ENCODE results near the gene MRTFA. TPM values are rescaled to one million over a fixed set of nuclear protein-coding genes. Genes with fewer than 3 reads are reported as not detected.
A peak's percentile ranks its signal among the peaks of the same experiment; 100 is the strongest.

MRTFA gene
- total RNA-seq, 2 donors from 2014 or later: 38.5 to 58.8 TPM

DNA sequence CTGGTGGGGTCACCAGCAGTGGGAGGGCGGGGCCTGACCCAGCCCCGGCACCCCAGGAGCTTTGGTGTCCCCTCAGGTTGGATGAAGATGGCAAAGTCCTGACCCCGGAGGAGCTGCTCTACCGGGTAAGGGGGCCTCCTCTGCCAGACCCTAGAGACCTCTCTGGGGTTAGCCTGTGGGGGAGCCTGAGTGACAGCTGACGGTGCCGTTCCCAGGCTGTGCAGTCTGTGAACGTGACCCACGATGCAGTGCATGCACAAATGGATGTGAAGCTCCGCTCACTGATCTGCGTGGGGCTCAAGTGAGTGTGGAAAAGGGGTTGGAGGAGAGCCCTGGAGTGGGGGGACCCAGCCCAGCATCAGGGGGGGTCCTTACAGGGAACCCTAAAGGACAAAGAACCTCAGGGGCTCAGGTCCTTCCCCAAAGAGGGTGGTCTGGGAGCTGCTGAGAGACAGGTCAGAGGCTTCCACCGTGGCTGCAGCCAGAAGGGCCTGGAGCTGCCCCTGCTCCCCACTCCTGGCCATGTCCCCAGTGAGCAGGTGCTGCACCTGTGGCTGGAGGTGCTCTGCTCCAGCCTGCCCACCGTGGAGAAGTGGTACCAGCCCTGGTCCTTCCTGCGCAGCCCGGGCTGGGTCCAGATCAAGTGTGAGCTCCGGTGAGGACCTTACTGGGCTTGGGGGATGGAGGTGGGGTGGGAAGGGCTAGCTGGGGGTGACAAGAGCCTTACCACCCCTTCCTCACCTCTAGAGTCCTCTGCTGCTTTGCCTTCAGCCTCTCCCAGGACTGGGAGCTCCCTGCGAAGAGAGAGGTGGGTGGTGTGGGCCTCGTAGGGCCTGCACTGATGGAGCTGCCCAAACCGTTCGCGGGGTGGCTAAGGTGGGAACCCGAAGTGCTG, 227.6 kb downstream of the MRTFA start:
- peaks cover 0 to 17% of the 10 kb centered on the region in 2 donors for H3K36me3 Mint-ChIP-seq
- H3K9me3 Mint-ChIP-seq: no peaks in the 10 kb centered on the region
- H3K27ac Mint-ChIP-seq: peak overlapping the region; percentile 36 to 46

DNA sequence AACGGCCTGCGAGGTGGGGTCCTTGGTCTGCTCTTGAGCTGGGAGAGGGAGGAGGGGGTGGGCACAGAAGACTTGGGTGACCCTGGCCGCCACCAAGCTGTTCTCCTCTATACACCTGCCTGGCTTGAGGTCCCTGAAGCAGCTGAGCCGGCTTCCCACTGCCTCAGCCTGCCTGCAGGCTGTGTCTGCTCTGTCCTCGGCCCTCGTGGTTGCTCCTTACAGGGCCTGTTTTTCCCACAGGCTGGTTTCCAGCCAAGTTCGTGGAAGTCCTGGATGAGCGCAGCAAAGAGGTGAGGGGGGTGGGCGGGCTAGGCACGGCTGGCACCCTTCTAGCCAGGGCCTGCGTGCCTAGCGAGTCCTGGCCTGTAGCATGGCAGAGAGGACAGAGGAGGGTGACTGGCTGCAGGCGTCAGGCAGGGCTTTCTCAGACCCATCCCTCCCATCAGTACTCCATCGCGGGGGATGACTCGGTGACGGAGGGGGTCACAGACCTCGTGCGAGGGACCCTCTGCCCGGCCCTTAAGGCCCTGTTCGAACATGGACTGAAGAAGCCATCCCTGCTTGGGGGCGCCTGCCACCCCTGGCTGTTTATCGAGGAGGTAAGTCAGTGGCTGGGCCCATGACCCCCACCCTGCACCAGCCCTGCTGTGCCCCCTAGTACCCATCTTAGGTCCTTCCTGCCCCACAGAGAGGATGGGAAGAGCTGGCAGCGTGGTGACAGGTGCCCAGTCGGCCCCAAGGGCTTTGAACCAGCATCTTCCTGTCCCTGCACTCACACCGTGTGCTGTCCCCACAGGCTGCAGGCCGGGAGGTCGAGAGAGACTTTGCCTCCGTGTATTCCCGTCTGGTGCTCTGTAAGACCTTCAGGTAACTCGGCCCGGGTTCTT, 228.4 kb downstream of the MRTFA start:
- Mint-ChIP-seq H3K9me3 (no peaks in the 10 kb centered on the region), H3K27ac (peak overlapping the region; percentile 72 to 88)

More for the DNA sequence above, 227.6 kb downstream of the MRTFA start:
- ATAC-seq (no peak), DNase-seq (ENCODE audit: low spot score in 2 of 2) (no peak)

GRCh38 chr22:40407021-40407761, 229.3 kb downstream of the MRTFA start:
- Mint-ChIP-seq H3K27ac (peak overlapping the region; percentile 72 to 88), H3K9me3 (no peaks in the 10 kb centered on the region), H3K36me3 (peaks cover 7 to 24% of the 10 kb centered on the region in 2 donors)
- no peak for DNase-seq (ENCODE audit: low spot score in 2 of 2)
- ATAC-seq: no peak

More for the DNA sequence above, 228.4 kb downstream of the MRTFA start:
- H3K36me3 Mint-ChIP-seq: peaks cover 4 to 26% of the 10 kb centered on the region in 2 donors
- DNase-seq (ENCODE audit: low spot score in 2 of 2) (no peak), ATAC-seq (no peak)

DNA sequence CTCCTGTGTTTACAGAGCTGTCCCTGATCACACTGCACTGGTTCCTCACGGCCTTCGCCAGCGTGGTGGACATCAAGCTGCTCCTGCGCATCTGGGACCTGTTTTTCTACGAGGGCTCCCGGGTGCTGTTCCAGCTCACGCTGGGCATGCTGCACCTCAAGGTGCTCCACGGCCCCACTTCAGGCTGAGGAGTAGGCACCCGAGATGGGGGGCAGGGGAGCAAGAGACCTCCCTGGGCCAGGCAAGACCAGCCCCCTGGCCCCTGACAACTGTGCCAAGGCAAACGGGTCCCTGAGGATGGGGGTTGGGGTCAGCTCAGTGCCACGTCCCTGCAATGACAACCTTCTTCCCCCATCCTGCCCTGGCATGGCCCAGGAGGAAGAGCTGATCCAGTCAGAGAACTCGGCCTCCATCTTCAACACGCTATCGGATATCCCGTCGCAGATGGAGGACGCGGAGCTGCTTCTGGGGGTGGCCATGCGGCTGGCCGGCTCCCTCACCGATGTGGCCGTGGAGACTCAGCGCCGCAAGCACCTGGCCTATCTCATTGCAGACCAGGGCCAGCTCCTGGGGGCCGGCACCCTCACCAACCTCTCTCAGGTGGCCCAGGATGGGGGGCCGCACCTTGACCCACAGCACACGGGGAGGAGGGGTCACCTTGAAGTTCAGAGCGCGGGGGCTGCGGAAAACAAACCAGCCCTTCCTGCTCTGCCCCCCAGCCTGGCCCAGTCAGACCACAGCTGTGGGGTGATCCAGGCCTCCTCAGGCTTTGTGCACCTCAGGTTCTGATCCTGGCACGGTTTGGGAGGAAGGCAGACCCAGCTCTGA, 230.2 kb downstream of the MRTFA start:
- DNase-seq (ENCODE audit: low spot score in 2 of 2) (no peak), ATAC-seq (no peak)
- Mint-ChIP-seq H3K9me3 (no peaks in the 10 kb centered on the region), H3K36me3 (peaks cover 12 to 24% of the 10 kb centered on the region in 2 donors), H3K27ac (peak overlapping the region in 1 of 2 donors; percentile 72)

GRCh38 chr22:40405178-40406062, 231.1 kb downstream of the MRTFA start:
- Mint-ChIP-seq H3K9me3 (no peaks in the 10 kb centered on the region), H3K36me3 (peaks cover 12 to 22% of the 10 kb centered on the region in 2 donors)

DNA sequence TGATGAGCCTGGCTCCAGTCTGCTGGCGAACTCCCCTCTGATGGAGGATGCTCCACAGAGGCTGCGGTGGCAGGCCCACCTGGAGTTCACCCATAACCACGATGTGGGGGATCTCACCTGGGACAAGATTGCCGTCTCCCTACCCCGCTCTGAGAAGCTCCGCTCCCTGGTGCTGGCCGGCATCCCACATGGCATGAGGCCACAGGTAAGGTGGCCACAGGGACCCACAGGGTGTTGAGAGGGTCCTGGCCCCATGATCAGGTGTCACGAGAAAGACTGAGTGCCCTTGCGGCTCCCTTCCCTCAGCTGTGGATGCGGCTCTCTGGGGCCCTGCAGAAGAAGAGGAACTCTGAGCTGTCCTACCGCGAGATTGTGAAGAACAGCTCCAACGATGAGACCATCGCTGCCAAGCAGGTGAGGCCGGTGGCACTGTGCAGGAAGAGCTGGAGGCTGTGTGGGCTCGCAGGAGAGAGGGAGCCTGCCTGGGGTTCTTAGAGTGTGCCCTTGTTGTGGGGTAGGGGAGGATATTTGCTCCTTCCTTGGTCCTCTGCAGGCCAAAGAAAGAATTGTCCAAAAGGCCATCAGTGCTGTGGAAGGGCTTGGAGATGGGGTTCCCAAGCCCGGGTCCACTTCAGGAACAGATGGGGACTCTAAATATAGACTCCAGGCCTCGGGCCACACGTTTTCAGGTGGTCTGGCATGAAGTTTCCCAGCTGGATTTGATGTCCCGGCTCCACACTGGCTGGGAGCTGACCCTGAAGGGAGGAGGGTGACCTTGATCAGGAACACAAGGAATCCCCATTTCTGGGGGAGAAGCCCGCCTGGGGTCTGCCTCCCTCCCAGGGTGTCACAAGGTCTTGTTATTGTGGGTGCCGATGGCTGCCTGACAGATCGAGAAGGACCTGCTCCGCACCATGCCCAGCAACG, 232.0 kb downstream of the MRTFA start:
- Mint-ChIP-seq H3K36me3 (peaks cover 12 to 22% of the 10 kb centered on the region in 2 donors), H3K9me3 (no peaks in the 10 kb centered on the region), H3K27ac (peak overlapping the region in 1 of 2 donors; percentile 94)
- ATAC-seq: no peak
- no peak for DNase-seq (ENCODE audit: low spot score in 2 of 2)

More at GRCh38 chr22:40405178-40406062, 231.1 kb downstream of the MRTFA start:
- peak overlapping the region in 1 of 2 donors; percentile 39 for H3K27ac Mint-ChIP-seq
- no peak for ATAC-seq
- DNase-seq (ENCODE audit: low spot score in 2 of 2): no peak

DNA sequence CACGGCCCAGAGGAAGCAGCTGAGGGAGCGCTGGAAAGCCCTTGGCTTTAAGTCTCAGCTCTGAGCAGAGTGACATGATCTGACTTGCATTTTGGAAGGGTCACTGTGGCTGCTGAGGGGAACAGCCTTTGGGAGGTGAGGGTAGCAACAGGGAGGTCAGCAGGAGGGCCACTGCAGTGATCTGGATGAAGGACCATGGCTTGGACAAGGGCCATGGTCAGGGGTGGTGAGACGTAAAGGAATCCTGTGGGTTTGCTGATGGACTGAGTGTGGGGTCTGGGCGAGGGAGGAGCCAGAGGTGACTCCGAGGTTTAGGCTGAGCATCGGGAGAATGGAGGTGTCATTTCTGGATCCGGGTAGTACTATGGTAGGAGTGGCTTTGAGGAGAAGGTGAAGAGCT, 232.9 kb downstream of the MRTFA start:
- peak in 1 of 2 donors; percentile 11 for DNase-seq (ENCODE audit: low spot score in 2 of 2)
- H3K9me3 Mint-ChIP-seq: no peaks in the 10 kb centered on the region
- ATAC-seq: no peak
- H3K36me3 Mint-ChIP-seq: peaks cover 12 to 22% of the 10 kb centered on the region in 2 donors
- H3K27ac Mint-ChIP-seq: peak overlapping the region; percentile 11 to 94

DNA sequence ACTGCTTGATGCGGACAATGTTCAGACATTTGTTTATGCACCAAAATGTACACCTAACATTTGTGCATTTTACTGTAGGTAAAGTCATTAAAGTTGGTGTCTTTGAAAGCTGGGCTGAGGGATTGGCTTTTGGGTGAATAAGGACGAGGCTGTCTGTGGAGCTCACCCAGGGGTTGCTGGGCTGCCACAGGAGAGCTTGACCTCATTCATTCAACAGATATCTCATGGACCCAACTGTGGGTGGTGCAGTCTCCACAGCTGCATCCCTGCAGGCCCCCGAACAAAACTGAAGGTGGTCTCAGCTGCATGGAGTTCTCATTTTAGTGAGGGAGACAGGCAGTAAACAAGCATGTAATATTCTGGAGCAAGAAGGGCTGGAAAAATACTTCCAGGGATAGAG, 233.4 kb downstream of the MRTFA start:
- DNase-seq (ENCODE audit: low spot score in 2 of 2) (peak in 1 of 2 donors; percentile 21), ATAC-seq (no peak)
- peaks cover 12 to 22% of the 10 kb centered on the region in 2 donors for H3K36me3 Mint-ChIP-seq
- no peaks in the 10 kb centered on the region for H3K9me3 Mint-ChIP-seq
- H3K27ac Mint-ChIP-seq: peak overlapping the region; percentile 11 to 94

GRCh38 chr22:40401981-40402406, 234.5 kb downstream of the MRTFA start:
- peak; percentile 29 to 50 for ATAC-seq
- H3K36me3 Mint-ChIP-seq: peaks cover 12 to 29% of the 10 kb centered on the region in 2 donors
- peak in 1 of 2 donors; percentile 54 for DNase-seq (ENCODE audit: low spot score in 2 of 2)
- peak overlapping the region; percentile 89 to 94 for H3K27ac Mint-ChIP-seq
- H3K9me3 Mint-ChIP-seq: peaks cover 0 to 4% of the 10 kb centered on the region in 2 donors

DNA sequence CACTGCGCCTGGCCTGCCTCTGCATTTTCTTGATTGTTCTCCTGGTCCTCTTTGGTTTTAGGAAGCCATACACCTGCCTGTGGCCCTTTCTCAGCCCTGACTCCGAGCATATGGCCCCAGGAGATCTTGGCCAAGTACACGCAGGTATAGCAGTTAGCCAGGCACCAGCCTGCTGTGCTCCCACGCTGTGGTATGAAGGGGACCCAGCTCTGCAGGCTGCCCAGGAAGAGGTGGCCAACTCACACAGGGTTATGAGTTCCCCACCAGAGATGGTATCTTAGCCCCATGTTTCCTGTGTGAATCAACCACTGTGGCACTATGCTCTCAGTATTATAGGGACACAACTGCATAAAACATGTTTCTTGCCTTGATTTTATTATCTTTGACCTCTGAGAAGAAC, 235.0 kb downstream of the MRTFA start:
- DNase-seq (ENCODE audit: low spot score in 2 of 2) (peak in 1 of 2 donors; percentile 68), ATAC-seq (peak; percentile 56 to 94)
- Mint-ChIP-seq H3K9me3 (peaks cover 0 to 4% of the 10 kb centered on the region in 2 donors), H3K27ac (peak overlapping the region; percentile 89 to 94), H3K36me3 (peaks cover 12 to 29% of the 10 kb centered on the region in 2 donors)

- Mint-ChIP-seq H3K9me3 (peaks cover 0 to 4% of the 10 kb centered on the region in 2 donors), H3K36me3 (peaks cover 12 to 29% of the 10 kb centered on the region in 2 donors), H3K27ac (peak overlapping the region; percentile 73 to 87)
- ATAC-seq (peak in 1 of 2 donors; percentile 17), DNase-seq (ENCODE audit: low spot score in 2 of 2) (no peak)
Measured at GRCh38 chr22:40400159-40400558, 236.4 kb downstream of the MRTFA start.

GRCh38 chr22:40399621-40400020, 236.9 kb downstream of the MRTFA start:
- ATAC-seq (no peak), DNase-seq (ENCODE audit: low spot score in 2 of 2) (no peak)
- Mint-ChIP-seq H3K27ac (peak overlapping the region; percentile 73 to 87), H3K36me3 (peaks cover 12 to 29% of the 10 kb centered on the region in 2 donors), H3K9me3 (peaks cover 0 to 4% of the 10 kb centered on the region in 2 donors)

DNA sequence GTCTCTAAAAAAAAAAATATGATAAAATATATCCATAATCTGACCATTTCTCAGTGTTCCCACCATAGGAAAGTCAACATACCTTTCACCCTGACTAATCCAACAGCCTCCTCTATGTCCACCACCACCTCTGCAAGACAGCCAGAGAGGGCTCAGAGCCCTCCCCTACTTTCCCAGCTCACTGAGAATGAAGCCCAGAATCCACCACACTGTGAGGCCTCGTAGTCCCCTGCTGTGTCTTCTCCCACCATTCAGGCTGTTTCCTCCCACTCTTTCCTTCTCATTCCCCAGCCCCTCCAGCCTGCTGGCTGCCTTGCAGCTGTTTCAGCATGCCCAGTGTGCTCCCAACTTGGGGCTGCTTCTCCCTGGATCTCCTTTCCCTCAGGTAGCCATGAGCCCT, 239.1 kb downstream of the MRTFA start:
- peaks cover 6 to 16% of the 10 kb centered on the region in 2 donors for H3K36me3 Mint-ChIP-seq

More for the DNA sequence above, 239.1 kb downstream of the MRTFA start:
- peaks cover 0 to 4% of the 10 kb centered on the region in 2 donors for H3K9me3 Mint-ChIP-seq
- H3K27ac Mint-ChIP-seq: peak overlapping the region in 1 of 2 donors; percentile 30
- DNase-seq (ENCODE audit: low spot score in 2 of 2) (no peak), ATAC-seq (no peak)
